HEK293 (cell line): Measurements from ENCODE around the gene RIPK4.
A peak's percentile ranks its signal among the peaks of the same experiment; 100 is the strongest.

Experiments
- CTCF ChIA-PET: fragments of 350-600 bp; formaldehyde crosslinking; extraction: SDS; loops from one replicate; lab custom pipeline; 2021; ENCODE audit warnings: antibody characterized with exemption; lab: Yijun Ruan, JAX
- POLR2A ChIA-PET: fragments of 300-600 bp; formaldehyde crosslinking; extraction: SDS; loops from one replicate; lab custom pipeline; 2020; ENCODE audit warnings: antibody characterized with exemption, inconsistent platforms; lab: Yijun Ruan, JAX
- H3K27ac ChIP-seq: fragments of 200-500 bp; sonication (Bioruptor generic); 2 replicates; pipeline ENCODE4 v1.5.1; 2014; ENCODE audit warnings: low read depth, low read length, control low read depth, inconsistent platforms; ENCODE audit errors: extremely low read depth
- H3K36me3 ChIP-seq, 2 experiments: fragments of 200-500 bp in 1 of 2; sonication (Bioruptor generic) in 1 of 2; 1 replicate in 1 of 2; 2 replicates in 1 of 2; pipeline ENCODE4 v1.5.1; 2014 to 2017; ENCODE audit warnings: inconsistent platforms in 2 of 2, low read length in 2 of 2; ENCODE audit not compliant: control insufficient read depth in 2 of 2, insufficient read depth in 1 of 2
- H3K4me1 ChIP-seq: fragments of 200-500 bp; sonication (Bioruptor generic); 2 replicates; pipeline ENCODE4 v1.5.1; 2014; ENCODE audit warnings: mild to moderate bottlenecking, low read length, inconsistent platforms; ENCODE audit not compliant: control insufficient read depth, insufficient read depth
- H3K4me3 ChIP-seq: 2 replicates; pipeline ENCODE4 v1.5.1; 2011; ENCODE audit warnings: low read depth, mild to moderate bottlenecking, control low read depth, low read length, moderate library complexity
- H3K9me3 ChIP-seq: fragments of 200-500 bp; sonication (Bioruptor generic); 2 replicates; pipeline ENCODE4 v1.5.1; 2014; ENCODE audit warnings: low read depth, low read length, inconsistent platforms; ENCODE audit not compliant: control insufficient read depth, insufficient read depth
- EGR2 ChIP-seq: fragments of 450-650 bp; formaldehyde crosslinking; IDR thresholded peaks from 2 replicates; pipeline ENCODE4 v1.5.1; 2016; ENCODE audit warnings: low read depth, missing biosample characterization, missing genetic modification characterization
- GLIS1 ChIP-seq: fragments of 450-650 bp; formaldehyde crosslinking; IDR thresholded peaks from 2 replicates; pipeline ENCODE4 v1.5.1; 2016; ENCODE audit warnings: missing biosample characterization, missing genetic modification characterization
- KLF10 ChIP-seq: fragments of 450-650 bp; IDR thresholded peaks from 2 replicates; pipeline ENCODE4 v1.5.1; 2018; ENCODE audit warnings: missing biosample characterization, mild to moderate bottlenecking, missing genetic modification characterization
- RBAK ChIP-seq: fragments of 450-650 bp; formaldehyde crosslinking; IDR thresholded peaks from 2 replicates; pipeline ENCODE4 v1.5.1; 2016; ENCODE audit warnings: missing biosample characterization, missing genetic modification characterization
- ZBTB48 ChIP-seq: fragments of 450-650 bp; formaldehyde crosslinking; IDR thresholded peaks from 2 replicates; pipeline ENCODE4 v1.5.1; 2016; ENCODE audit warnings: missing biosample characterization, missing genetic modification characterization
- ZIC2 ChIP-seq: fragments of 450-650 bp; formaldehyde crosslinking; IDR thresholded peaks from 2 replicates; pipeline ENCODE4 v1.5.1; 2016; ENCODE audit warnings: missing biosample characterization, missing genetic modification characterization
- ZNF10 ChIP-seq: fragments of 450-650 bp; formaldehyde crosslinking; IDR thresholded peaks from 2 replicates; pipeline ENCODE4 v1.5.1; 2017; ENCODE audit warnings: missing biosample characterization, missing genetic modification characterization
- ZNF121 ChIP-seq: fragments of 450-650 bp; formaldehyde crosslinking; IDR thresholded peaks from 2 replicates; pipeline ENCODE4 v1.5.1; 2016; ENCODE audit warnings: missing biosample characterization, missing genetic modification characterization
- ZNF132 ChIP-seq: fragments of 450-650 bp; formaldehyde crosslinking; IDR thresholded peaks from 2 replicates; pipeline ENCODE4 v1.5.1; 2017; ENCODE audit warnings: missing biosample characterization, missing genetic modification characterization, borderline replicate concordance
- ZNF146 ChIP-seq: fragments of 450-650 bp; formaldehyde crosslinking; IDR thresholded peaks from 2 replicates; pipeline ENCODE4 v1.5.1; 2016; ENCODE audit warnings: missing biosample characterization, missing genetic modification characterization
- ZNF155 ChIP-seq: fragments of 450-650 bp; formaldehyde crosslinking; IDR thresholded peaks from 2 replicates; pipeline ENCODE4 v1.5.1; 2016; ENCODE audit warnings: missing biosample characterization, missing genetic modification characterization
- ZNF175 ChIP-seq: fragments of 450-650 bp; formaldehyde crosslinking; IDR thresholded peaks from 2 replicates; pipeline ENCODE4 v1.5.1; 2016; ENCODE audit warnings: missing biosample characterization, missing genetic modification characterization
- ZNF23 ChIP-seq: fragments of 450-650 bp; formaldehyde crosslinking; IDR thresholded peaks from 2 replicates; pipeline ENCODE4 v1.5.1; 2016; ENCODE audit warnings: missing biosample characterization, missing genetic modification characterization, borderline replicate concordance
- ZNF248 ChIP-seq: fragments of 450-650 bp; formaldehyde crosslinking; IDR thresholded peaks from 2 replicates; pipeline ENCODE4 v1.5.1; 2017; ENCODE audit warnings: missing biosample characterization, missing genetic modification characterization
- ZNF37A ChIP-seq: fragments of 450-650 bp; IDR thresholded peaks from 2 replicates; pipeline ENCODE4 v1.5.1; 2018; ENCODE audit warnings: missing biosample characterization, missing genetic modification characterization
- ZNF670 ChIP-seq: fragments of 450-650 bp; formaldehyde crosslinking; IDR thresholded peaks from 2 replicates; pipeline ENCODE4 v1.5.1; 2016; ENCODE audit warnings: missing biosample characterization, missing genetic modification characterization, low read depth
- ZNF830 ChIP-seq: fragments of 450-650 bp; IDR thresholded peaks from 2 replicates; pipeline ENCODE4 v1.5.0; 2018; ENCODE audit warnings: missing biosample characterization, missing genetic modification characterization, low read depth, mild to moderate bottlenecking, moderate library complexity
- ZNF843 ChIP-seq: fragments of 450-650 bp; formaldehyde crosslinking; IDR thresholded peaks from 2 replicates; pipeline ENCODE4 v1.5.1; 2016; ENCODE audit warnings: missing biosample characterization, missing genetic modification characterization
- ZSCAN16 ChIP-seq: fragments of 450-650 bp; formaldehyde crosslinking; IDR thresholded peaks from 2 replicates; pipeline ENCODE4 v1.5.1; 2016; ENCODE audit warnings: missing biosample characterization, missing genetic modification characterization

Gene RIPK4

DNA sequence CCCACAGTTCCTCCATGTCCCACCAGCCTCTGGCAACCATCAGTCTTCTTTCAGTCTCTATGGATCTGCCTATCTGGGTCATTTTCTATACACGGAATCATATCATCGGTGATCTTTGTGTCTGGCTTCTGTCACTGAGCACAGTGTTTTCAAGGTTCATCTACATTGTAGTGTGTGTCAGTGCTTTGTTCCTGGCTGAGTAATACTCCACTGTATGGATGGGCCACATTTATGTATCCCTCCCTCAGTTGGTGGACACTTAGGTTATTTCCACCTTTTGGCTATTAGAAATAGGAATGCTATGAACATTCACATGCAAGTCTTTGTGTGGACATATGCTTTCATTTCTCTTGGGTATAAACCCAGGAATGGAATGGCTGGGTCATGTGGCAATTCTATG, 46.6 kb downstream of the RIPK4 start:
- Histone ChIP-seq H3K36me3 (no peaks in the 10 kb centered on the region), H3K27ac (no peak overlapping the region), H3K4me1 (no peaks in the 10 kb centered on the region), H3K4me3 (no peak overlapping the region), H3K9me3 (no peaks in the 10 kb centered on the region)
- CTCF ChIA-PET = interaction anchor here (0.6 kb wide), 1 partner anchor 108 kb away, joined by 3 read pairs; no protein-coding TSS in a partner anchor
- POLR2A ChIA-PET = no interaction called here
- peak; percentile 97 for TF ChIP-seq ZNF146 (tag by site-specific recombination)
- no peak for TF ChIP-seq RBAK
- peak; percentile 20; the same call in 1 of the 2 replicates for TF ChIP-seq ZNF121 (tag by site-specific recombination)

DNA sequence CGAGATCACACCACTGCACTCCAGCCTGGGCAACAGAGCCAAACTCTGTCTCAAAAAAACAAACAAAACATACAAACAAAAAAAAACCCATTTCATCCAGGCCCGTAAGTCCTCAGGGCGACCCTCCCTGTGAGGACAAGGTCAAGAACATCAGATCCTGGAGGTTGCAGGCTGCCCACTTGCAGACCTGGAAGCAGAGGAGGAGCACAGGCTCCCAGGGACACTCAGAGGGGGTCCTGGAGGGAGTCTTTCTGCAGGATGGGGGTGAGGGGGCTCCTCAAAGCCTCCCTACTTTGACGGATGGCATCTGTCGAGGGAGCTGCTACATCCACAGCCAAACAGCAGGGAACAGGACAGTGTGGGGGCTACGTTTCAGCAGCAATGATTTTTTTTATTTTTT, 47.2 kb downstream of the RIPK4 start:
- no peaks in the 10 kb centered on the region for H3K36me3 ChIP-seq
- no peaks in the 10 kb centered on the region for H3K4me1 ChIP-seq
- no peaks in the 10 kb centered on the region for H3K9me3 ChIP-seq
- no peak overlapping the region for H3K4me3 ChIP-seq
- TF ChIP-seq GLIS1 = peak; percentile 7; the same call in 1 of the 2 replicates
- no peak for TF ChIP-seq ZIC2
- TF ChIP-seq ZNF121 (tag by site-specific recombination) = no peak
- no peak for TF ChIP-seq ZNF37A
- no peak for TF ChIP-seq ZNF10 (tag by site-specific recombination)
- no peak for TF ChIP-seq ZBTB48 (tag by site-specific recombination)
- no peak for TF ChIP-seq ZNF175
- TF ChIP-seq ZNF155 (tag by site-specific recombination) = no peak
- CTCF ChIA-PET = no interaction called here
- POLR2A ChIA-PET = no interaction called here
- H3K27ac ChIP-seq = no peak overlapping the region

DNA sequence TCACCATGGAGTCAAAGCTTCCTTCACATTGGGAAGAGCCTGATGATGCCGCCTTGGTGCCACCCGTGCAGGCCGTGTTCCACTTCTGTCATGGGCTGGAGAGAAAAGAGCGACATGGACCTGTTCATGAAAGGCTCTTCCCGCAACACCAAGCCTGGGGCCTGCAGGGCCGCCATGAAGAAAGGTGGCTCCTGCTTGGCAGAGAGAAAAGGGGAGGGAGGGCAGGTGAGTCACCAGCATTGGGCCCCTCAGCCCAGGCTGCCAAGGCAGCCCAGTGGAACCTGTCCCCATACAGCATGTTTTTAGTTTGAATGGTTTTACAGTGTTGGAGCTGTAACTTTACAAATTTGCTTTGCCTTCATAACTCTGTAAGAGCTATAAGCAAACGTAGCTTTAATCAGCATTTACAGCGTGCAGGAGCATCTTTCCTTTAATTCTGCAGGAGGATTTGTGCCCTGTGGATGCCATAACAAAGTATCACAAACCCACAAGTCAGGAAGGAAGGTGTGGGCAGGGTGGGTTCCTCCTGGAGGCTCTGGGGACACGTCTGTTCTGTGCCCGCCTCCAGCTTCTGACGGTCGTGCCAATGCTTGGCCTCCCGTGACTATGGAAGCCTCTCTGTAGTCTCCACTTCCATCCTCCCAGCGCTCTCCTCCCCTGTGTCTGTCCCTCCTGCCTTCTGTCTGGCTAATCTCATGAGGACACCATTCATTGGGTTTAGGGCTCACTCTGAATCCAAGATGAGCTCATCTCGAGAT, 49.1 kb downstream of the RIPK4 start:
- H3K4me1 ChIP-seq = no peaks in the 10 kb centered on the region
- H3K4me3 ChIP-seq = no peak overlapping the region
- TF ChIP-seq EGR2 (tag by site-specific recombination) (peak; percentile 27; the same call in 1 of the 2 replicates), KLF10 (no peak)
- no peak overlapping the region for H3K27ac ChIP-seq
- ChIA-PET CTCF (interaction anchor here (0.7 to 0.8 kb wide), 2 partner anchors 17 to 428 kb away, joined by 3 read pairs; no protein-coding TSS in a partner anchor), POLR2A (no interaction called here)
- H3K9me3 ChIP-seq = no peaks in the 10 kb centered on the region
- no peaks in the 10 kb centered on the region for H3K36me3 ChIP-seq

DNA sequence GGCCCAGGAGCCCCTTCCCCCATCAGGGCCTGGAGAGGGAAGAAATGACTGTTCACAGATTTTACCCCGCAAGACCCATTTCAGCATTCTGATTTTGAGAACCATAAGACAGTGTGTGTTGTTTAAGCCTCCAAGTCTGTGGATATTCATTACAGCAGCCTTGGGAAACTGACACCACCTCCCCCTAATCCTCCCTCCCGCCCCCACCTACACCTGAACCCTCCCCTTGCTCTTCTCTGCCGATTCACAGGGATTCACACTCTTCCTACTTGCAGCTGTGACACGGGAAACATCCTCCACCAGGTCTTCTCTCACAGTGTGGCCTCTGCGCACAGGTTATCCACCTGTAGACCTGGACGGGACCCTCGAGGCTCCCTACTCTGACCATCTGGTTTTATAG, 50.1 kb downstream of the RIPK4 start:
- Histone ChIP-seq H3K4me1 (no peaks in the 10 kb centered on the region), H3K4me3 (no peak overlapping the region)
- TF ChIP-seq ZSCAN16 = no peak
- TF ChIP-seq ZNF248 = no peak
- no peak for TF ChIP-seq ZNF830 (tag by site-specific recombination)
- no peak for TF ChIP-seq ZNF670 (tag by site-specific recombination)
- TF ChIP-seq ZNF843 (tag by site-specific recombination) = no peak
- TF ChIP-seq ZNF23 = no peak
- no peak for TF ChIP-seq ZNF132 (tag by site-specific recombination)
- TF ChIP-seq, all 188 proteins: peak for 0
- POLR2A ChIA-PET = no interaction called here
- Histone ChIP-seq H3K9me3 (no peaks in the 10 kb centered on the region), H3K36me3 (no peaks in the 10 kb centered on the region), H3K27ac (no peak overlapping the region)
- CTCF ChIA-PET = interaction anchor here (1.0 kb wide), 1 partner anchor 100 kb away, joined by 3 read pairs; no protein-coding TSS in a partner anchor
